Fibroblast of upper back skin (primary cell): ENCODE results near the gene CD300LG.
"Not testable (repeated sequence)": the region's sequence is repeated elsewhere in the genome, so short reads cannot be mapped to it uniquely, and the experiment has no call there.

ENCODE experiments used
- DNase-seq: peaks from one replicate; pipeline ENCODE4 v3.0.0-alpha.2; 2013

Gene CD300LG, protein sequence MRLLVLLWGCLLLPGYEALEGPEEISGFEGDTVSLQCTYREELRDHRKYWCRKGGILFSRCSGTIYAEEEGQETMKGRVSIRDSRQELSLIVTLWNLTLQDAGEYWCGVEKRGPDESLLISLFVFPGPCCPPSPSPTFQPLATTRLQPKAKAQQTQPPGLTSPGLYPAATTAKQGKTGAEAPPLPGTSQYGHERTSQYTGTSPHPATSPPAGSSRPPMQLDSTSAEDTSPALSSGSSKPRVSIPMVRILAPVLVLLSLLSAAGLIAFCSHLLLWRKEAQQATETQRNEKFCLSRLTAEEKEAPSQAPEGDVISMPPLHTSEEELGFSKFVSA

DNA sequence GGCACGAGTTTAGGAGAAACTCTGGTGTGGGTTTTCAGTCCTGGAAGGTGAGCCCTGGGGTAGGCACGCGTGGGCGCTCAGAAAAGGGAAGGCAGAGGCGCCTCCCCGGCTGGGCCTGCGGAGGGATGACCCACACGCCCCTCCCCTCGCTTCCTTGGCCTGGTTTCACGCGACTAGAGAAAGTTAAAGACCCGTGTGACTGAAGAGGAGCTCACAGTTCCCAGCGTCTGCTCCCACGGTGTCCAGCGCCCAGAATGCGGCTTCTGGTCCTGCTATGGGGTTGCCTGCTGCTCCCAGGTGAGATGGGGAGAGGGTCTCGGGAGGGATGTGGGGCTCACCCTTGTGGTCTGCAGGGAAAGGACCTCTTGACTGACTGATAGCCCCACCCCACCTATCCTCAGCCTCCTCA lies at the start of gene CD300LG:
Gene CD300LG (plus strand): TSS at position 214 of the 409 bp plus-strand sequence. CDS start 41 bp downstream, at position 255.
- DNase-seq = no peak

DNA sequence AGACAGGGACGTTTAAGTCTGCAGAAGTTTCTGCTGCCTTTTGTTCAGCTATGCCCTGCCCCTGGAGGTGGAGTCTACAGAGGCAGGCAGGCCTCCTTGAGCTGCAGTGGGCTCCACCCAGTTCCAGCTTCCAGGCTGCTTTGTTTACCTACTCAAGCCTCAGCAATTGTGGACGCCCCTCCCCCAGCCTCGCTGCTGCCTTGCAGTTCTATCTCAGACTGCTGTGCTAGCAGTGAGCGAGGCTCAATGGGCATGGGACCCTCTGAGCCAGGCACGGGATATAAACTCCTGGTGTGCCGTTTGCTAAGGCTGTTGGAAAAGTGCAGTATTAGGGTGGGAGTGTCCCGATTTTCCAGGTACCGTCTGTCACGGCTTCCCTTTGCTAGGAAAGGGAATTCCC lies 49.0 kb upstream of the CD300LG start:
- DNase-seq = not testable (repeated sequence)

DNA sequence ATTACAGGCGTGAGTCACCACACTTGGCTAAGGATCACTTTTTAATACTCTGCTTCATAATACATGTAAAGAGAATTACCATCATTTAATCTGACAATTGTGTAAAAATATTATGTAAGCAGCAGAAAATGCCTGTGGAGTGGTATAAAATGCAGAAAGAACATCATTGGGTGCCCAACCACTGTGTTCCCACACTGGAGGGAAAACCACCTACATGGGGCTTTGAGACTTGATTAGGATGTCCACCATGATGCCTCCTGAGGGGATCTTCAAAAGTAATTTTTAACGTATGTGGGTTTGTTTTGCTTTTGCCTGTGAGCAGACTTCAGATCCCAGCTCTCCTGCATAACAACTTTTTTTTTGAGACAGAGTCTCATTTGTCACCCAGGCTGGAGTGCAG lies 47.9 kb upstream of the CD300LG start:
- no peak for DNase-seq

DNA sequence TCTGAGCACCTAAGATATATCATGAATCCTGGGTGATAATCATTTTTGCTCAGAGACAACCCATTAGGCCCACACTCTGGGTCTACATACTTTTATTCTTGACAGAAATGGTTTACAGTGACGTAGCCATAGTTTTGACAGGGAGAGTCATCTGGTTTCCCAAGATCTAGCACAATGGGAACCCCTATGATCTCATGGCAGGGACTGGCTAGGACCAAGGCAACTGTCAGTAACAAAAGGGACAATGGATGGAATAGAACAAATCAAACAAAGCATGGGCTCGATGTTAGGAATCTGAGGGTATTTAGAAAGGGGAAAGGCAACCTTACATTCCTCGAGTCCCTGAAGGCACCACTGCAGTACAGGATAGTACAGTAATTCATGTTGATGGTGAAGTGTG lies 46.2 kb upstream of the CD300LG start:
- DNase-seq = no peak

DNA sequence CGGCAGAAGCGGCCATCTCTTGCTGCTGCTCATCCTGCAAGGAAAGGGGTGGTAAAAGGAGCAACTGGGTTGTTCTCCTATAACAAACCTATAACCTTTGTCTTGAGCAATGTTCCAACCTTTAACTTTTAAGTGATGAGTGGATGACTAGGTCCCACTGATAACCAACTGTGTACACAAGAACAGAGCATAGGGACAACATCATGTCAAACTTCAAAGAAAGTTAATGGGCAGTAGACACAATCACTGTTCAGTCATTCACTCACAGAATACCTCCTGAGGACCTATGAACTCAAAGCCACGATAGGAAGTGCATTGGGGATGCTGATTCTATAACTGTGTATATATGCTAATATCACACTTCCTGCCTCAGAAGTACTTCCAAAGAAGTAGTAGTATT lies 45.1 kb upstream of the CD300LG start:
- no peak for DNase-seq

DNA sequence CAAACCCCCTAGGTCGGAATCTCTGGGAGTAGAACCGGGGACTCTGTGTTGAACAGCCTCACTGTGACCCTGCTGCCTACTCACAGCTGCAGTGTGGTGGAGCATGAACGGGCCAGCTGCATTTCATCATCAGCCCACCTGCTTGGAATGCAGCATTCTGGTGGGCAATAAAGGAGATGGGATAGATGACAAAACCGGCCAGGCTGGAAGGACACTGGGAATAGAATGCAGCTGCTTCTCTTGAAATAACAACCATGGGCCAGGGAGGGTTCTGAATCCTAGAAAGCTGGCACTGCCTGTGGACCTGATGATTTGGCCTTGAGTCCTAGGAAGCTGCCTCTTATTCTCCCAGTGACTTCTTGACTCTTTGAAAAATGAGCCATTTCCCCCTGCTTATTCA lies 43.2 kb upstream of the CD300LG start:
- DNase-seq = no peak

DNA sequence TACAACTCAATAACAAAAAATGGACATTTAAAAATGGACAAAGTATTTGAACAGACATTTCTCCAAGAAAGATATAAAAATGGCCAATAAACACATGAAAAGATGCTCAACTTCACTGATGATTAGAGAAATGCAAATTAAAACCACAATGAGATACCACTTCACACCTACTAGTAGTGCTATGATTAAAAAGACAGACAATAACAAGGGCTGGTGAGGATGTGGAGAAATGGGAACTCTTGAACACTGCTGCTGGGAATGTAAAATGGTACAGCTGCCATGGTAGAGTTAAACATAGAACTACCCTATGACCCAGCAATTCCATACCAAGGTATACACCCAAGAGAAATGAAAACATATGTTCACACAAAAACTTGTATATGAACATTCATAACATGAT lies 41.9 kb upstream of the CD300LG start:
- no peak for DNase-seq

DNA sequence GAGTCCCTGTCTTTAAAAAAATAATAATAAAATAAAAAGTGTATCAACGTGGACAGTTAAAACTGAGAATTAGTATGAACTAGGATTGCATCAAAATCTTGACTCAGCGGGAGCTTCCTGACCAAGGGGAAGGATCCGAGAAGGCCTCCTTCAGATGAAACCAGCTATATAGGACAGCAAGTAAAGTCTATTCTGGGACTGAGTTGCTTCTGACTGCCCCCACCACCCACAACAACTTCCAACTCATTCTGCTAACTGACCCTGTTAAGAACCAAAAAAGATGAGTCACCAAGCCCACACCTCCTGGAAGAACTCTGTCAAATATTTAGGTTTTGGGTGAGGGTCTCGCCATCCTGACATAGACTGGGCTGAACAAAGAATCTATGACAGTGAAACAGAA lies 38.9 kb upstream of the CD300LG start:
- DNase-seq = no peak

DNA sequence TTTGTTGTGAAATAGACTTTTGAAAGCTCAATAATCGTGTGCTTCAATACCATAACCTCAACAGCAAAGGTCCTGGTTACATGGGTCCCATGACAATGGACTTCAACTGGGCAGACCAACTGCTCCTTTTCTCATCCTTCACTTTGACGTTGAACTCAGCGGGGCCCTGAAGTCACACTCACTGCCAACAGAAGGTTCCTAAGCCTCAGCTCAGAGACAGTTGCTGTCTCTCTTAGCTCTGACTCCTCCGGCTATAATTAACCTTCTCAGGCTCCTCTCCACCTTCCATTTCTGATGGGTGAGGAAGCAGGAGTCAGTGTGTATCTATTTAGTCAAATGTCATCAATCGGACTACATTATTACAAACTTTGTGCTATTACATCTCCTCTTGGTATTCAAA lies 37.9 kb upstream of the CD300LG start:
- DNase-seq = no peak

DNA sequence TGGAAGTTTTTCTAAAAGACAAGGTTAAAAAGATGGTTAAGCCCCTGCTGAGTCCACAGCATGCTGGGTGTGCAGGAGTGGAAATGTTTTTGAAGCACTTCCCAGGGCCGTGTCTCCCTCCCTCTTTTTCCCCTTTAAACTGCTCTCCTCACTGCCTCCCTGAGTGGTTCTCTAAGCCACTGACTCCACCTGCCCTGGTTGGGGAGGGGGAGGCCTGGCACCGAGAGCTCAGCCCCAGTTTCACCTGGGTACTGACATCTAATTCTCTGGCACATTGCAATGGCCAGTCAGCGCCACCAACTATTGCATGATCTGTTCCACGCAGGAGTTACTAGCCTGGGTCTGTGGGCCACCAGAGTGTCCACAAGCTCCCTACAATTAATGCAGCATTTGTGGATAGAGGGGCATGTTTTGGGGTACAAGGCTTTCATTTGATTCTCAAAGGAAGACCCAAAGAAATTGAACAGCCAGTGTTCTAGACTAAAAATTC lies 36.7 kb upstream of the CD300LG start:
- DNase-seq = no peak

DNA sequence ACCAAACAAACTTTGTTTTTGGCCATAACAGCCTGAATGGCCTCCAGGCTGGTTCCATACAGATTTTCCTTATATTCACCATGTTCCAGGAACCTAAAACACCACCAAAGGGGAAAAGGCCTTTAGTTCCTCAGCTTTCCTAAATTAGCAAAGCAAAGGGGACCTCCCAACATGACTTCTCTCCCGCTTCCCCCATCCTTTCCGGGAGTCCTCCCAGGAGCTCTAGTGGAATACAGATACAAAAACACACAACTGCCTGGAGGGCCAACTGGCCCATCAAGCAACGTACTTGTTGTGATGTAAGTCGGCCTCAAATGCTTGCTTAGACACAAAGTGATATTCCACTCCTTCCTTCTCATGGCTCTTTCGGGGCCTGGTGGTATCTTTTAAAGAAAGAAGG lies 36.2 kb upstream of the CD300LG start:
- no peak for DNase-seq

DNA sequence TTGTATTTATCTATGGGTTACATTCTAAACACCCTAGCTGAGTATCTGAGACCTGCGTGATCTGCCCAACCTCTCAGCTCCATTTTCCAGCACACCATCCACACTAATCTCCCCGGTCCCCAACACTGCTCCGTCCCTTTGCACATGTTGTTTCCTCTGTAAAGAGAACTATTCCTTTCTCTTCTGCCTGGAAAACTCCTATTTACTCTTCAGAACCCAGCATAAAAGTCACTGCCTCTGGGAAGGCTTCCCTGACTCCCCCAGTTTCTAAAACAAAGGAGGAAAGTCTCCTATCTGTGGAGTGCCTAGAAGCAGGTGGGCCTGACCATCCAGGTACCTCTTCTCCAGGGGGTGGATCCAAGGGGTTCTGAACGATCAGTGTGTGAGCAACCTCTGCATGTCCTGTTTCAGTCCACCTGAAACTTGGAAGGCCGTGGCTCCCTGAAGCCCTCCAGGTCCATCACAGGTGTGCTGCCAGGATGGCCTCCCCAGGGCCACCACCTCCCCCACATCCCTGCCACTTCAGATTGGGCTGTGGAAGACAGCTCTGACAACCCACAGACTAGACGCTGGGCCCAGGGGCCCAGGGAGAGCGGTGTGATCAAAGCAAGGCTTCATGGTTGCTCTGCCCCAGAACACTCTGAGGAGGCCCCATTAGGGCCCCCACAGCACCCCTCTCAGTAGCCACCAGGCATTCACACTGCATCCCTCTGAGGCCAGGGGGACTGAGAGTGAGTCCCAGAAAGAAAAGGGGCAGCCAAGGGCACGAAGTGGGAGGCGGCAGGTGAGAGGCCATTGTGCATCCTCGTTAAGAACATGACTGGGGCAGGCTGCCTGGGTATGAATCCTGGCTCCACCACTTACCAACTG lies 34.3 kb upstream of the CD300LG start:
- DNase-seq = no peak

DNA sequence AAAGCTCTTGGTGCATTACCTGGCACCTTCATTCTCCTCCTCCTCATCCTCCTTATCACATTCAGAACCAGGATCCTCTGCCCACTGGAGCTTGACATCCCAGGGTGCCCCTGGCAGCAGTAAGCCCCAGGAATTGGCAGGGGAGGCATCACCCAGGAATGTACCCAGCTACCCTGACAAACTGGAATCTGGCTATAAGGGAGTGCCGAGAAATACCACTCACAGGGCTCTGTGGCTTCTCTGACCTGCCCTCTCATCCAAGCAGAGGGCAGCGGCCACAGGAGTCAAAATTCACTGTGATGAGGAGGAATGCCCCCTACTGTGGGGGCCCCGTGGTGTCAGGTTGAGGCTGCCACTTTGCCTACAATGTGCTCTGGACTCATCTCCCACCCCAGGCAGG lies 33.6 kb upstream of the CD300LG start:
- no peak for DNase-seq

DNA sequence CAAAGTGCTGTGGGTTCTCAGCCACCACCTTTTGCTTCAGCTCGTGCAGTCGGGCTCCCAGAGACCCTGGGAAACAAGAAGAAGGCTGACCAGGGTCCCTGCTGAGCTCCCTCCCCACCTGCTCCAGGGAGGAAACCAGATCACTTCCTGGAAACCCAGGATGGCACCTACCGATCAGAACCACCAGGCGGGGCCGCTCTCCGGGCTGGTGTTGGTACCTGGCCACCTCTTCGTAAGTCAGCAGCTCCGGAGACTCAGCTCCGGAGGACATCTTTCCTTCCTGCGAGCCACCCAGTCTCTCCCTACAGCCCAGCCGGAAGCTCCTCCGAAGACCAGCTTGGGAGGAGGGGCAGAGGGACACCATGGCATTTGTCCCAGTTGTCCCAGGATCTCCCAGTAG lies 33.0 kb upstream of the CD300LG start:
- DNase-seq = no peak

DNA sequence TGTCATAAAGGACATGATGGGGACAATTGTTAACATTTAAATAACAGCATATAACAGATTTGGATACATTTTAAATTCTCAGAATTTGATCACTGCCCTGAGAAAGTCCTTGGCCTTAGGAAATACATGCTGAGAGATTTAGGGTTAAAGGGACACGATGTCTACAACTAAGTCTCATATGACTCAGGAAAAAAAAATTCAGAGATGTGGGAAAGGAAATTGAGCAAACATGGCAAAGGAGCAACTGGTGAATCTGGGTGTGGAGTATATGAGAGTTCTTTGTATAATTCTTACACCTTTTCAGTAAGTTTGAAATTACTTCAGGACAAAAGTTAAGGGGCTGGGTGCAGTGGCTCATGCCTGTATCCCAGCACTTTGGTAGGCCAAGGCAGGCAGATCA lies 32.3 kb upstream of the CD300LG start:
- DNase-seq = peak; percentile 65

DNA sequence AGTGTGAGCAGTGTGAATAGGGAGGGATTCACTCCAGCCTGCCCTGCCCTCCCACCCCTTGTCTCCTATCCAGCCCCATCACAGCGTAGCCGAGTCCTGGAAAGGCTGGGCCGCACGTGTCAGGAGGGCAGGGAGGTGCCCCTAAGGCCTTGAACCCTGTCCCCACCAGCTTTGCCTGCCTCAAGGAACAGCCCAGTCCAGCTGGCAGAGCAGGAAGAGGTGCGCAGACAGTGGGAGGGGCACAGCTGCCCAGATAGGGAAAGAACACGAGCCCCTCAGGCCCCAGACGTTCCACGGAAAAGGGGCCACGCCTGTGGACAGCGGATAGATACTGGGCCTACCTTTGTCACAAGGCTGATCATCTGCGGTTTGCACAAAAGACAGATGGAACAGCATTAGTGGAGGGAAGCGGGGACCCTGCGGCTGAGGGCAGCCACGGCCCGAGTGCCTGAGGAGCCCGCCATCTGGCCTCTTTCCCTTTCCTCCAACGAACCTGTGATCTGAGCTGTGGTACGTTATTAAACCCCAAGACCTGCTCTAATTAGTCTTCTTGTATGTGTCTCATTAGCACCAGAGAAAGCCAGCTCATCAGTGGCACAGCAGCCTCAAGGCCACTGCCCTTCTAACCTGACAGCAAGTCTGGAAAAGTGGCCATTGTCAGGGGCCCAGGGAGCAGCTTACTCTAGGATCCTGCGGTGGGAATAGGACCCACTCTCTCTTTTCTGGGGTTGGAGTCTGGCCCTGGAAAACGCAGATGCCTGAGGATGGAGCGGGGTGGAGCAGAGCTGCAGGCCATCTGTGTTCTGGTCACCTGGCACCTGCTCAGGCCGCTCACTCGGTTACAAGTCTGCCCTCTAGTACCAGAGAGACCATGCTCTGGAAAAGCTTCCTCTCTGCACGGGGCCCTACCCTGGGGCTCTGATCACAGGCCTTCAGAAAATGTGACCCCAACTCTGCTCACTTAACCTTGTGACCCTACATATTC lies 30.3 kb upstream of the CD300LG start:
- no peak for DNase-seq

DNA sequence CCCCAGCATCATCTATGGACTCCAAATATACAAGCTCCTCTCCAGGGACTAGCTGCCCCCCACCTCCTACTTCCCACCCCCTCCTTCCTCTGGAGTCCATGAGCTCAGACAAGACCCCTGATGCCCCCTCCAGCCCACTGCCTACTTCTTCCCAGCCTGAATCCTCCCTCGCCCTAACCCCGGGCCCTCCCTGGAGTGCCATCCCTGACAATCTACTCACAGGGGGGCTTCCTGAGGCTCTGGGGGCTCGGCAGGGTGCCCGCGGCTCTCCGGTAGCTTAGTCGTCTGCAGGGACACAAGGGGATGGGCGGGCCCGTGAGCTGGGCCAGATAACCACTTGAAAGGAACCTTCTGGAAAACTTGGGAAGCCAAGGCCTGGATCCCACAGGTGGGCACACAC lies 29.1 kb upstream of the CD300LG start:
- DNase-seq = no peak

DNA sequence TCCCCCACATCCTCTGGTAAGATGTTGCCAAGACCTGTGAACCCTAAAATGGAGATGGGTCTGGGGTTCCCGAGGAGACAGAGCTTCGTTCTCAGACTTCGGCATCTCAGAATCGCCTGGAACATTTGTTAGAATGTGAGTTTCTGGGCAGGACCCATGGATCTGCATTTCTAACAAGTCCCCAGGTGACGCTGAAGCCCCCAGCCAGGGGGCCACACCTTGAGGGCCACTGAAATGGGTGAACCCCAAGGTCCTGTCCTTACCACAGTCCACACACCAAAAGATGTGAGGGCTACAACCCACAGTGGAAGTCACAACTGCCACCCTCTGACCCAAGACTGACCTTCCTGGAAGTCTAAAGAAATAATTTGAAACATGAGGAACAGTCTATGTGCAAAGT lies 28.0 kb upstream of the CD300LG start:
- DNase-seq = no peak

DNA sequence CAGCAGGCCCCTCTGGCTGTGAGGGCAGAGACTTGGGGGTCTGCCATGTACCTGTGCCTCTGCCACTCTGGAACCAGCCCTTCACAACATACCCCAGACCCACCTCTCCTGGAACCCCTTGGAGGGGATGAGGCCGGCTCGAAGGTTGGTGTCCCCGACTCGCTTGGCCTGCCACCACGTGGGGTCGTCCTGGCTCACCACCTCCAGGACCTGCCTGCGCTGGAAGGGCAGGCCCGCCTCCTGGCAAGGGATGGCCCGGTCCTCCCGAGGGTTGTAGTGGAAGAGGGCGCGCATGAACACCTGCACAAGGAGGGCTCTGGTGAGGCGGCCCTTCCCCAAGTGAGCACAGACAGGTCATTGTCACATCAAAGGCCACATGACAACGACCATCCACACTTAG lies 26.2 kb upstream of the CD300LG start:
- DNase-seq = no peak

DNA sequence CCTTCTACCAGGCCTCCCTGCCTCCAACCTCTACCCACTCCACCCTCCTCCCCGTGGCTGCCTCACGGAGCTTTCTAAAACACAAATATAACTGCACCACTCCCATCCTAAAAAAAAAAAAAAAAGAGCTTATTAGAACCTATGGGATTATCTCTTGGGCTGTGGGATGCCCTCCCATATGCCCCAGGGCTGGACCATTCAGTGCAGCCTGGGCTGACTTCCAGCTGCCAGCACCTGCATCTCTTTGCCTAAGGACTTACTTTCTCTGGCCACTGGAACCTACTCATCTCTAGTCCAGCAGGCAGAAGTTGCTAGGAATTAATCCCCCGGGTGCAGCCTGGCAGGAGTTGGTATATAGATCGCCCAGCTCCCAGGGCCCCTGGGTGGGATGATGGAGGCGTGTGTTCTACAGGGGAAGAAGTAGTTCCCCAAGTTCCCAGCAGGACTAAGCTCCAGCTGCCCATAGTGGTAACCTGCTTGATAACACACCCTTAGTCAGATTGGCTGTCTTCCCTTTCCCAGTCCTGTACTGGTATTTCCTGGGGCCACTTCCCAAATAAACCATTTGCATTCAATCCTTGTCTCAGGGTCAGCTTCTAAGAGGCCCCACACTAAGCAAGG lies 24.3 kb upstream of the CD300LG start:
- DNase-seq = no peak

DNA sequence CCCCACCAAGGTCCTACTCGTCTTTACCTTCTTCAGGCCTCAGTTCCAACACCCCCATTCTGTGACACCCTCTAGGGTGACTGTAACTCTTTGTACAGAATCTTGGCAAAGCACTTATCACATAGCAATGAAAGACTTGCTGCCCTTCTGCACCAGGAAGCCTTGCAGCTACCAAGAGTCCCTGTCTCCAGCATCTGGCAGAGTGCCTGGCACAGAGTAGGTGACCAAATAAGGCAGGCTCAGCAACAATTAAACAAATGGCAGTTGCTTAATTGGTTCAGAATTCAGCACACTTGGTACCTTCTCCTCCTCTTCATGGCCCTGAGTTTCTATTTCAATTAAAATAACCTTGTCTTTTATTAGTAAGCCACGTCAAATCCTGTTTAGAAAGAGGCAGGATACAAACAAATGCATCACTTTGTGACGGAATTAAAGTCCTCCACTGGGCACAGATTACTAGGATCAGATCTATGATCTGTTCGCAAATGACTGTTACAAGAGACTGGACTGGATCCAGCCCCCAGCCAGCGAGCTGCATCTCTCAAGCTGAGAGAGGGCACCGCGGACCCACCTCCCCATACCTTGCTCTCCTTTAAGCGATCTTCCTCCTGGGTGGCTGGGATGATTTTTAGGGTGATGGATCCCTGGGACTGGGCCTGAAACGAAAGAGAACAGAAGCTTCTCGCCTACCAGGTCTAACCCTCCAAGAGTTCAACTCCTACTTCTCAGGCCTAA lies 23.5 kb upstream of the CD300LG start:
- no peak for DNase-seq

DNA sequence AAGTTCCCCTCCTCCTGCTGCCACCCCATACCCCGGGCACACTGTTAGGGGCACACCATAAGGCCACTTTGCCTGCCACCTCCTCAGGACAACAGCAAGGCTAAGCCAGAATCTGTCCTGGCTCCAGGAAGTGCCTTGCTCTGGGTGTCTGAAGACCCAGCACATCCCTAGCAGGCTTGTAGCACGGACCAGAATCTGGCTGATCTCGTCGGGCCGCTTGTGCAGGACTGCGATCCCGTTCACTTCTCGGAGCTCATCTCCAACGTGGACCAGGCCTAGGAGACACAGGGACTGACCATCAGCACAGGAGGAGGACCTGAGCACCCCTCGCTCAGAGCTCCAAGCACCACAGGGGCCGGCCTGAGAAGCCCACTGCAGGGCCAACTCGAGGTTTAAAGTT lies 21.4 kb upstream of the CD300LG start:
- no peak for DNase-seq
